MCF 10A (cell line): ENCODE measurements around the gene ZBTB32. TPM values are rescaled to one million over a fixed set of nuclear protein-coding genes. Genes with fewer than 3 reads are reported as not detected.

ENCODE experiments used
- BruUV-seq: library from RNA; stranded (reverse); fragments of 400-500 nt; replicated peaks from 2 replicates; lab custom pipeline; 2021; lab: Mats Ljungman, UMichigan
- CTCF ChIA-PET: fragments of 300-600 bp; sonication (Branson Sonifier 250); formaldehyde crosslinking; extraction: SDS; loops from one replicate; lab custom pipeline; 2021; ENCODE audit warnings: antibody characterized with exemption, inconsistent platforms; lab: Yijun Ruan, JAX
- POLR2A ChIA-PET: fragments of 300-600, 350-650 bp; sonication (Branson Sonifier 250); formaldehyde crosslinking; extraction: SDS; loops from one replicate; lab custom pipeline; 2020; ENCODE audit warnings: antibody characterized with exemption, inconsistent platforms; lab: Yijun Ruan, JAX
- DNase-seq: peaks from one replicate; pipeline ENCODE4 v3.0.0-alpha.2; 2018; ENCODE audit not compliant: unreplicated experiment
- H3K27ac Mint-ChIP-seq: one replicate; pipeline ENCODE4 v1.8.0; 2022; ENCODE audit warnings: mild to moderate bottlenecking, low read depth, mixed read lengths; ENCODE audit not compliant: unreplicated experiment
- H3K27me3 Mint-ChIP-seq: one replicate; pipeline ENCODE4 v1.8.0; 2022; ENCODE audit warnings: mixed read lengths; ENCODE audit not compliant: insufficient read depth, unreplicated experiment
- H3K36me3 Mint-ChIP-seq: one replicate; pipeline ENCODE4 v1.8.0; 2022; ENCODE audit warnings: mild to moderate bottlenecking, moderate library complexity, mixed read lengths; ENCODE audit not compliant: insufficient read depth, unreplicated experiment
- H3K4me1 Mint-ChIP-seq: one replicate; pipeline ENCODE4 v1.8.0; 2022; ENCODE audit warnings: mixed read lengths; ENCODE audit not compliant: insufficient read depth, unreplicated experiment
- H3K4me3 Mint-ChIP-seq: one replicate; pipeline ENCODE4 v1.8.0; 2022; ENCODE audit warnings: mild to moderate bottlenecking, moderate library complexity, mixed read lengths; ENCODE audit not compliant: unreplicated experiment
- H3K9me3 Mint-ChIP-seq: one replicate; pipeline ENCODE4 v1.8.0; 2022; ENCODE audit warnings: mixed read lengths; ENCODE audit not compliant: unreplicated experiment
- intact Hi-C: fragments of 100-400 bp; cut with micrococcal nuclease; formaldehyde crosslinking; loops from 2 replicates; pipeline ENCODE4 v1.14.1; 2022
- total RNA-seq: library from RNA; stranded (reverse); gene quantifications from 2 replicates; pipeline ENCODE4 v1.2.3, GENCODE V29; 2022
- TF ChIP-seq, protein P1 (sequence below): fragments of 200-600 bp; IDR thresholded peaks from one replicate; pipeline ENCODE4 v1.8.0; 2022; ENCODE audit warnings: antibody characterized with exemption, mild to moderate bottlenecking; ENCODE audit not compliant: unreplicated experiment

The ZBTB32 gene
- total RNA-seq, 1 experiment from 2014 or later: not detected

DNA sequence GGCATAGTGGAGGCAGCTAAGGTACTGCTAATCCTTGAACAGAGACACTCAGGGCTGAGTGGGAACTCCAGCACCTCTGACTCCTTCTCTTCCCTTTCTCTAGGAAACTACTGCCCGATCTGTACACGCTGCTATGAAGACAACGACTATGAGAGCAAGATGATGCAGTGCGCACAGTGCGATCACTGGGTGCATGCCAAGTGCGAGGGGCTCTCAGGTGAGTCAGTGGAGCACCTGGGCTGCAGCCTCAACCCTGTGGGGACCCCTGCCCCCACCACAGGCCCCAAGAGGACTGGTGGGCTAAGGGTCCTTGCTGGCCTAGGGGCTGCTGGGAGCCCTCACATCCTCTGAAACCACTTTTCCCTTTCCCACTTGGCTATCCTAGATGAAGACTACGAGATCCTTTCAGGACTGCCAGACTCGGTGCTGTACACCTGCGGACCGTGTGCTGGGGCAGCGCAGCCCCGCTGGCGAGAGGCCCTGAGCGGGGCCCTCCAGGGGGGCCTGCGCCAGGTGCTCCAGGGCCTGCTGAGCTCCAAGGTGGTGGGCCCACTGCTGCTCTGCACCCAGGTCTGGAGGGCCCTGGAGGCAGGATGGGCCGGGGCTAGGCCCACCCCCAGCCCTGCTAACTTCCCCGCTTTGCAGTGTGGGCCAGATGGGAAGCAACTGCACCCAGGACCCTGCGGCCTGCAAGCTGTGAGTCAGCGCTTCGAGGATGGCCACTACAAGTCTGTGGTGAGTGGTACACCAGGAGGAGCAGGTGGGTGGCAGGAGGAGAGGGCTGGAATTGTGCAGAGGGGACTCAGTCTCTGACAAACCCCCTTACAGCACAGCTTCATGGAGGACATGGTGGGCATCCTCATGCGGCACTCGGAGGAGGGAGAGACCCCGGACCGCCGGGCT lies 22.9 kb downstream of the ZBTB32 start:
- POLR2A ChIA-PET: interaction anchor here (1.1 to 1.2 kb wide), 2 partner anchors 13 to 18 kb away, joined by 4 to 5 read pairs; partner anchors contain the start of genes PSENEN and U2AF1L4
- TF ChIP-seq, protein P1, sequence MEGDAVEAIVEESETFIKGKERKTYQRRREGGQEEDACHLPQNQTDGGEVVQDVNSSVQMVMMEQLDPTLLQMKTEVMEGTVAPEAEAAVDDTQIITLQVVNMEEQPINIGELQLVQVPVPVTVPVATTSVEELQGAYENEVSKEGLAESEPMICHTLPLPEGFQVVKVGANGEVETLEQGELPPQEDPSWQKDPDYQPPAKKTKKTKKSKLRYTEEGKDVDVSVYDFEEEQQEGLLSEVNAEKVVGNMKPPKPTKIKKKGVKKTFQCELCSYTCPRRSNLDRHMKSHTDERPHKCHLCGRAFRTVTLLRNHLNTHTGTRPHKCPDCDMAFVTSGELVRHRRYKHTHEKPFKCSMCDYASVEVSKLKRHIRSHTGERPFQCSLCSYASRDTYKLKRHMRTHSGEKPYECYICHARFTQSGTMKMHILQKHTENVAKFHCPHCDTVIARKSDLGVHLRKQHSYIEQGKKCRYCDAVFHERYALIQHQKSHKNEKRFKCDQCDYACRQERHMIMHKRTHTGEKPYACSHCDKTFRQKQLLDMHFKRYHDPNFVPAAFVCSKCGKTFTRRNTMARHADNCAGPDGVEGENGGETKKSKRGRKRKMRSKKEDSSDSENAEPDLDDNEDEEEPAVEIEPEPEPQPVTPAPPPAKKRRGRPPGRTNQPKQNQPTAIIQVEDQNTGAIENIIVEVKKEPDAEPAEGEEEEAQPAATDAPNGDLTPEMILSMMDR: no peak
- no peaks in the 10 kb centered on the region for H3K4me1 Mint-ChIP-seq
- no peak overlapping the region for H3K27ac Mint-ChIP-seq
- intact Hi-C loops: no loop called here
- H3K36me3 Mint-ChIP-seq: peaks cover 85% of the 10 kb centered on the region
- H3K4me3 Mint-ChIP-seq: no peak overlapping the region
- no TSS peak for BruUV-seq
- no peak for DNase-seq
- H3K27me3 Mint-ChIP-seq: no peaks in the 10 kb centered on the region
- no peaks in the 10 kb centered on the region for H3K9me3 Mint-ChIP-seq
- CTCF ChIA-PET: interaction anchor here (0.6 to 0.7 kb wide), 2 partner anchors 178 to 180 kb away, joined by 3 read pairs; no protein-coding TSS in a partner anchor

DNA sequence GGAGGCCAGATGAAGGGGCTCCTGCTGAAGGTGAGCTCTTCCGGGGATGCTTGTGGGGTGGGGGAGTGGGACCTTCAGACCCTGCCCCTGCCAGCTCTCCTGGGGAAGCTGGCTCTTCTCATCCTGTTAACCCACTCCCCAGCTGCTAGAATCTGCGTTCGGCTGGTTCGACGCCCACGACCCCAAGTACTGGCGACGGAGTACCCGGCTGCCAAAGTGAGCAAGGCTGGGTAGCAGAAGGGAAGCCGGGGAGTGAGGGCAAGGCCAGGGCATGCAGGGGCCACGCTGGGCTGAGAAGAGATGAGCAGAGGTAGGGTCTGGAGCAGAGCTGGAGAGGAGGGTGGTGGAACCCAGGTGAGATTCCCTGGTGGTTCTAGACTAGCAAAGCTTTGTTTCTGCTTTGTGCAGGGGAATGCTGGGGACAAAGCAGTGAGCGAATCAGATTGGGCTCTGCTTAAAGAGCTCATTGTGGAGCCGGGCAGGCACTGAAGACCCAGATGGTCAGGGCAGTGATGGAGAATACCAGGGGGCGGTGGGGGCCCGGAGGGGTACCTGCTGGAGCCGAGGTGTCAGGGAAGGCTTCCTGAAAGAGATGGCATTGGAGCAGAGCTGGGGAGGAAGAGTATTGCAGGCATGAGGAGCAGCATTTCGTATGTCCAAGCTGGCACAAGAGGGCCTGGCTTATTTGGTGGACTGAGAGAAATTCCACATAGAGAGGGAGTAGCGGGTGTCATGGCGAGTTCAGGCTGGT lies 23.8 kb downstream of the ZBTB32 start:
- Mint-ChIP-seq H3K9me3 (no peaks in the 10 kb centered on the region), H3K36me3 (peaks cover 78% of the 10 kb centered on the region), H3K4me1 (no peaks in the 10 kb centered on the region), H3K27ac (peak overlapping the region; percentile 4), H3K27me3 (no peaks in the 10 kb centered on the region), H3K4me3 (no peak overlapping the region)
- BruUV-seq: no TSS peak
- TF ChIP-seq, protein P1: no peak
- intact Hi-C loops: no loop called here
- DNase-seq: no peak
- CTCF ChIA-PET: interaction anchor here (0.5 to 0.7 kb wide), 3 partner anchors 179 to 286 kb away, joined by 3 read pairs; no protein-coding TSS in a partner anchor
- POLR2A ChIA-PET: interaction anchor here (1.1 to 1.2 kb wide), 2 partner anchors 12 to 17 kb away, joined by 4 to 5 read pairs; partner anchors contain the start of genes PSENEN and U2AF1L4

DNA sequence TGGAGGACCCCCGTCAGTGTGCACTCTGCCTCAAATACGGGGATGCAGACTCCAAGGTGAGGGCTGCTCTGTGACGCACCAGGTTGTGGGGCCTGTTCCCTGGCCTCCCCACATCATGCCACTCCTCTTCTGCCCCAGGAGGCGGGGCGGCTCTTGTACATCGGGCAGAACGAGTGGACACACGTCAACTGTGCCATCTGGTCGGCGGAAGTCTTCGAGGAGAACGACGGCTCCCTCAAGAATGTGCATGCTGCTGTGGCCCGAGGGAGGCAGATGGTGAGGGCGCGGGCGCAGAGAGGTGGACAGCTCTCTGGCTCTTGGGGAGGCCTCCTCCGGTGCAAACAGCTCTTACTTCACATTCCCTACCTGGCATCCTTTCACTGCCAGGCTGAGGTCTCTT lies 24.7 kb downstream of the ZBTB32 start:
- intact Hi-C loops: no loop called here
- Mint-ChIP-seq H3K4me3 (no peak overlapping the region), H3K9me3 (no peaks in the 10 kb centered on the region), H3K27ac (no peak overlapping the region), H3K27me3 (no peaks in the 10 kb centered on the region), H3K4me1 (no peaks in the 10 kb centered on the region), H3K36me3 (peaks cover 74% of the 10 kb centered on the region)
- TF ChIP-seq, protein P1: no peak
- no peak for DNase-seq
- ChIA-PET POLR2A (no interaction called here), CTCF (no interaction called here)
- no TSS peak for BruUV-seq

DNA sequence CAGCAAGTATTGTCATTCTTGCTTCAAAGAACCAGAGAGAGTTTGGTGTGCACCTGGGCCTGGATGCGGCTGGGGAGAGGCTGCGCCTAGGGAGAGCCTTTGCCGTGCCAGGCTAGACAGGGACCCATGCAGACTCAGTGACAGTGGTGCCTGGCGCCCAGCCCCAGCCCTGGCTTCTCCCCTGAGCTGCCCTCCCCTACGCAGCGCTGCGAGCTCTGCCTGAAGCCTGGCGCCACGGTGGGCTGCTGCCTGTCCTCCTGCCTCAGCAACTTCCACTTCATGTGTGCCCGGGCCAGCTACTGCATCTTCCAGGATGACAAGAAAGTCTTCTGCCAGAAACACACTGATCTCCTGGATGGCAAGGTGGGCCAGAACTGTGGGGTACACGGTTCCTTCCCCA lies 25.4 kb downstream of the ZBTB32 start:
- POLR2A ChIA-PET: no interaction called here
- TF ChIP-seq, protein P1: no peak
- no peak overlapping the region for H3K4me3 Mint-ChIP-seq

More for the DNA sequence above, 25.4 kb downstream of the ZBTB32 start:
- Mint-ChIP-seq H3K27me3 (no peaks in the 10 kb centered on the region), H3K4me1 (no peaks in the 10 kb centered on the region), H3K9me3 (no peaks in the 10 kb centered on the region), H3K36me3 (peaks cover 73% of the 10 kb centered on the region), H3K27ac (no peak overlapping the region)
- CTCF ChIA-PET: no interaction called here
- DNase-seq: no peak
- BruUV-seq: no TSS peak
- intact Hi-C loops: no loop called here
